MM.1S (cell line): Measurements from ENCODE around the gene ZNF329.

Source experiments
- EZH2 ChIP-seq: fragments of 300-600 bp; sonication (generic); optimal IDR thresholded peaks from 2 replicates; pipeline ENCODE3; 2017; ENCODE audit warnings: low read depth, mild to moderate bottlenecking, antibody characterized with exemption, low read length, mixed read lengths
- EZH2phosphoT487 ChIP-seq: fragments of 300-600 bp; sonication (generic); IDR thresholded peaks from 2 replicates; pipeline ENCODE4 v1.6.1; 2018; ENCODE audit warnings: antibody characterized with exemption, low read length
- TF ChIP-seq, protein P1 (sequence below): fragments of 300-600 bp; sonication (generic); IDR thresholded peaks from 2 replicates; pipeline ENCODE4 v1.5.1; 2016; ENCODE audit warnings: antibody characterized with exemption, low read length, mixed read lengths

DNA sequence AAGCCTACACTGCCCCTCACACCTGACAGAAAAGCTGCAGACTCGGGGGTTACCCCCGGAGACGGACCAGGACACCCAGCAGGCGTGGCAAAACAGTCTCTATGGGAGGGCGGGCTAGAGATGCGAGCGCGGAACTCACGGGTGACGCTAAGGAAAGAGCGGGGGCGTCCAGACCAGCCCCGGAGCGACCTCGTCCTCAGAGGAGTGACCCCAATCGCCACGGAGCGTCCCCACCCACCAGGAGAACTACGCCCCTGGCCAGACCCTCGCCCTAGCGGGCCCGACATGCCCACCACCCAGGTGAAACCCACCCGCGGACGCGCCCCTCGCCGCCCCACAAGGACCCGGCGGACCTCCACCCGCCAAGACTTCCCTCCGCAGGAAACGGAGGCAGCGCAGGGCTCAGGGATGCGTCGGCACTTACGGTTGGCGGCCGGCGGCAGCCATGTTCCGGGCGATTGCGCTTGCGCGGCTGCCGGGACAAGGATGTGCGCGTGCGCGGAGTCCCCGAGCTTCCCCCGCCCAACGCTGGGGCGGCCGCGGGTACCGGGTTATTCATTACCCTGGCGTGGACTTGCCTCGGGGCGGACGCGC lies at the start of gene ZNF329:
- TF ChIP-seq, protein P1, sequence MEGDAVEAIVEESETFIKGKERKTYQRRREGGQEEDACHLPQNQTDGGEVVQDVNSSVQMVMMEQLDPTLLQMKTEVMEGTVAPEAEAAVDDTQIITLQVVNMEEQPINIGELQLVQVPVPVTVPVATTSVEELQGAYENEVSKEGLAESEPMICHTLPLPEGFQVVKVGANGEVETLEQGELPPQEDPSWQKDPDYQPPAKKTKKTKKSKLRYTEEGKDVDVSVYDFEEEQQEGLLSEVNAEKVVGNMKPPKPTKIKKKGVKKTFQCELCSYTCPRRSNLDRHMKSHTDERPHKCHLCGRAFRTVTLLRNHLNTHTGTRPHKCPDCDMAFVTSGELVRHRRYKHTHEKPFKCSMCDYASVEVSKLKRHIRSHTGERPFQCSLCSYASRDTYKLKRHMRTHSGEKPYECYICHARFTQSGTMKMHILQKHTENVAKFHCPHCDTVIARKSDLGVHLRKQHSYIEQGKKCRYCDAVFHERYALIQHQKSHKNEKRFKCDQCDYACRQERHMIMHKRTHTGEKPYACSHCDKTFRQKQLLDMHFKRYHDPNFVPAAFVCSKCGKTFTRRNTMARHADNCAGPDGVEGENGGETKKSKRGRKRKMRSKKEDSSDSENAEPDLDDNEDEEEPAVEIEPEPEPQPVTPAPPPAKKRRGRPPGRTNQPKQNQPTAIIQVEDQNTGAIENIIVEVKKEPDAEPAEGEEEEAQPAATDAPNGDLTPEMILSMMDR: no peak
- no peak for TF ChIP-seq EZH2phosphoT487
- TF ChIP-seq EZH2: no peak
